Endothelial cell of umbilical vein (primary cell): ENCODE results near the gene PRKCB. TPM values are rescaled to one million over a fixed set of nuclear protein-coding genes. Genes with fewer than 3 reads are reported as not detected.

ENCODE experiments used
- BruUV-seq: library from RNA; stranded (reverse); fragments of 400-500 nt; replicated peaks from 2 replicates; lab custom pipeline; 2021; lab: Mats Ljungman, UMichigan
- CTCF ChIA-PET: fragments of 300-600, 350-600 bp; sonication (Branson Sonifier 250); formaldehyde crosslinking; loops from one replicate; lab custom pipeline; 2021; ENCODE audit warnings: antibody characterized with exemption, inconsistent platforms; lab: Charles Lee
- POLR2A ChIA-PET: fragments of 300-600, 350-600 bp; sonication (Branson Sonifier 250); formaldehyde crosslinking; loops from one replicate; lab custom pipeline; 2021; ENCODE audit warnings: antibody characterized with exemption, inconsistent platforms; lab: Charles Lee
- DNase-seq: peaks from one replicate; pipeline ENCODE4 v3.0.0-alpha.2; 2011; ENCODE audit warnings: low read depth, low spot score
- FAIRE-seq: peaks from 2 replicates; lab custom pipeline; 2011; peaks lifted over from hg19 to GRCh38; lab: Jason Lieb, UNC
- H2AFZ ChIP-seq: 2 replicates; pipeline ENCODE4 v1.6.0; 2012; ENCODE audit warnings: low read depth, low read length, control low read depth, inconsistent platforms
- H3K27ac ChIP-seq: 2 replicates; pipeline ENCODE4 v1.5.1; 2011; ENCODE audit warnings: low read depth, mild to moderate bottlenecking, control low read depth, low read length, moderate library complexity; ENCODE audit not compliant: insufficient read depth
- H3K27me3 ChIP-seq, 2 experiments: 2 replicates each; pipeline versions ENCODE4 v1.6.0 to v1.6.1; 2011; ENCODE audit warnings: low read length in 2 of 2, mixed read lengths in 1 of 2; ENCODE audit not compliant: control insufficient read depth in 2 of 2, insufficient read depth in 2 of 2
- H3K36me3 ChIP-seq, 2 experiments: 2 replicates in 1 of 2; 3 replicates in 1 of 2; pipeline ENCODE4 v1.5.1; 2011; ENCODE audit warnings: low read length in 2 of 2, mild to moderate bottlenecking in 1 of 2, moderate library complexity in 1 of 2; ENCODE audit not compliant: control insufficient read depth in 2 of 2, insufficient read depth in 2 of 2; ENCODE audit errors: extremely low read depth in 1 of 2
- H3K4me1 ChIP-seq: 3 replicates; pipeline ENCODE4 v1.5.1; 2011; ENCODE audit warnings: mild to moderate bottlenecking, low read length; ENCODE audit not compliant: control insufficient read depth, insufficient read depth; ENCODE audit errors: extremely low read depth
- H3K4me2 ChIP-seq: 2 replicates; pipeline ENCODE4 v1.6.1; 2011; ENCODE audit warnings: low read length, control low read depth, mixed read lengths; ENCODE audit not compliant: insufficient read depth
- H3K4me3 ChIP-seq, 3 experiments: fragments of 200-600 bp in 1 of 3; sonication (generic), shearing (Covaris generic) in 1 of 3; replicated peaks in 1 of 3; 2 replicates each; pipeline ENCODE4 v1.5.1; 2011 to 2016; ENCODE audit warnings: control low read depth in 3 of 3, low read length in 3 of 3, mild to moderate bottlenecking in 2 of 3, inconsistent platforms in 1 of 3, low read depth in 1 of 3, moderate library complexity in 1 of 3; ENCODE audit not compliant: insufficient read depth in 1 of 3
- H3K79me2 ChIP-seq: 2 replicates; pipeline ENCODE4 v1.6.0; 2012; ENCODE audit warnings: low read length, inconsistent platforms; ENCODE audit not compliant: control insufficient read depth, insufficient read depth
- H3K9ac ChIP-seq: replicated peaks from 2 replicates; pipeline ENCODE3; 2011; ENCODE audit warnings: low read length, control low read depth; ENCODE audit not compliant: insufficient read depth; ENCODE audit errors: extremely low read depth
- H3K9me1 ChIP-seq: replicated peaks from 3 replicates; pipeline ENCODE4 v1.6.0; 2011; ENCODE audit warnings: mild to moderate bottlenecking, low read length; ENCODE audit not compliant: control insufficient read depth, insufficient read depth; ENCODE audit errors: extremely low read depth
- H3K9me3 ChIP-seq: replicated peaks from 2 replicates; pipeline ENCODE4 v1.5.1; 2012; ENCODE audit warnings: low read length, inconsistent platforms; ENCODE audit not compliant: control insufficient read depth, insufficient read depth
- H4K20me1 ChIP-seq: replicated peaks from 2 replicates; pipeline ENCODE3; 2011; ENCODE audit warnings: mild to moderate bottlenecking, low read length; ENCODE audit not compliant: control insufficient read depth, insufficient read depth; ENCODE audit errors: extremely low read depth
- EZH2 ChIP-seq: IDR thresholded peaks from 2 replicates; pipeline ENCODE4 v1.6.1; 2012; ENCODE audit warnings: borderline replicate concordance, low read depth, mild to moderate bottlenecking, moderate library complexity, low read length, inconsistent platforms; ENCODE audit not compliant: severe bottlenecking
- FOS ChIP-seq: IDR thresholded peaks from 2 replicates; pipeline ENCODE4 v1.6.1; 2011; ENCODE audit warnings: mild to moderate bottlenecking, low read length, moderate library complexity, borderline replicate concordance; ENCODE audit not compliant: insufficient read depth
- GATA2 ChIP-seq: IDR thresholded peaks from 2 replicates; pipeline ENCODE4 v1.7.0; 2011; ENCODE audit warnings: low read depth, mild to moderate bottlenecking, moderate library complexity, mixed read lengths, low read length; ENCODE audit not compliant: insufficient read length, insufficient read depth
- JUN ChIP-seq: IDR thresholded peaks from 2 replicates; pipeline ENCODE4 v1.6.1; 2011; ENCODE audit warnings: borderline replicate concordance, low read depth; ENCODE audit not compliant: insufficient read length, insufficient read depth
- MYC ChIP-seq: IDR thresholded peaks from one replicate; pipeline ENCODE4 v1.6.1; 2011; ENCODE audit warnings: mild to moderate bottlenecking, low read depth, low read length
- POLR2A ChIP-seq: IDR thresholded peaks from 2 replicates; pipeline ENCODE4 v1.6.1; 2012; ENCODE audit warnings: low read depth, mild to moderate bottlenecking, control low read depth, low read length
- POLR2AphosphoS5 ChIP-seq: IDR thresholded peaks from 2 replicates; pipeline ENCODE4 v1.6.1; 2012; ENCODE audit warnings: low read depth, mild to moderate bottlenecking, control low read depth, low read length, moderate library complexity; ENCODE audit not compliant: insufficient read depth
- dilution Hi-C: fragments of 300-500 bp; cut with MboI; formaldehyde crosslinking; loops from one replicate; pipeline ENCODE4 v1.15.0; 2019; ENCODE audit warnings: low sequenced_read_pairs; ENCODE audit not compliant: extremely low pct_ligation_motif_present
- intact Hi-C: fragments of 100-400 bp; cut with micrococcal nuclease; formaldehyde crosslinking; loops from one replicate; pipeline ENCODE4 v1.10.0; 2022
- polyA plus RNA-seq, 4 experiments: library from polyadenylated mRNA; depleted of rRNA in 3 of 4; stranded (reverse) in 3 of 4; unstranded in 1 of 4; fragments of >200 nt; gene quantifications; 2 replicates each; pipeline versions ENCODE4 v1.2.1 to v1.2.3, GENCODE V29; 2011 to 2012; ENCODE audit warnings: missing spikeins in 1 of 4
- total RNA-seq: library from RNA; stranded (reverse); gene quantifications from 2 replicates; pipeline ENCODE4 v1.2.3, GENCODE V29; 2021
- TF ChIP-seq, protein P1 (sequence below): IDR thresholded peaks from 2 replicates; pipeline ENCODE4 v1.6.1; 2011; ENCODE audit not compliant: insufficient read depth, insufficient read length
- TF ChIP-seq, protein P2 (sequence below), 2 donors: IDR thresholded peaks; 1 replicate in 1 of 2; 2 replicates in 1 of 2; pipeline ENCODE4 v1.5.1; 2011; ENCODE audit warnings: low read length in 2 of 2, mild to moderate bottlenecking in 2 of 2, moderate library complexity in 2 of 2, control low read depth in 1 of 2, inconsistent platforms in 1 of 2, low read depth in 1 of 2; ENCODE audit not compliant: insufficient read depth in 1 of 2; ENCODE audit errors: extremely low read depth in 1 of 2

Gene PRKCB
- total and polyA plus RNA-seq, 2 donors (not counting 3 experiments of a cell fraction or from before 2014, with no cell fraction given) = 0.01 TPM; not detected in 1

DNA sequence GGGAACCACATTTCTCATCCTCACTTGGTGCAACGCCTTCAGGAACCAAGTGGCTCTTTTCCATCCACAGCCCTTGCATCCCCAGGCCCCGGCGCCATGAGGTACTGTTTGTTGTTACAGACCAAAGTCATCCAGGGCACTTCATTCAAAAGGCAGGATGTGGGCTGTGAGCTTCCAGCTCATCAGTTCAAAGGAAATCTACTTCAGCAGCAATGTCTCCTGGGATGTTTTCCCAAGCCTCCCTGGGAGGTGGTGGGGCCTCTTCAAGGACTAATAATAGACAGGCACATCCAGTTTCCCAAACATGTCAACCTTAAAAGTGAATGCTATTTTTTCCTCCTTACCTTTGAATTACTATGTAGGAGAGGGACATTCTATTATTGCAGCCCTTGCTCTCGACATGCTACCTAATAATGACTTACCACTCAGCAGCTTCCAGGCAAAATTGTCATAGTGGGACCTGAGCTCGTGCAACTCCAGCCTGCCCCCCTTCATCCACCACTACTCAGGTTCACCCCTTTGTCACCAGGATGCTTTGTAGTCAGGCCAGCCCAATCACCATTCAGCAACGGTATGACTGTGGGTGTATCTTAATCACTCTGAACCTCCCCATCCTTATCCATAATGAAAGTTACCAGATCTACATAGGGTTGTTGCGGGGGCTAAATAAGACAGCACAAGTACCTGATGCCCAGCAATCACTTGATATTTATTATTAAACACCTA lies 1.7 kb upstream of the PRKCB start:
- BruUV-seq = no TSS peak
- CTCF ChIA-PET = interaction anchor here (1.5 to 1.8 kb wide), 2 partner anchors 237 to 671 kb away, joined by 3 to 4 read pairs; no protein-coding TSS in a partner anchor
- Histone ChIP-seq H3K27me3 (peaks cover 19 to 39% of the 10 kb centered on the region in 2 experiments), H3K4me2 (no peak overlapping the region), H3K36me3 (no peaks in the 10 kb centered on the region), H4K20me1 (no peaks in the 10 kb centered on the region), H3K9me1 (no peaks in the 10 kb centered on the region), H3K79me2 (no peaks in the 10 kb centered on the region), H3K9ac (no peak overlapping the region), H2AFZ (no peak overlapping the region), H3K27ac (no peak overlapping the region), H3K9me3 (no peaks in the 10 kb centered on the region), H3K4me1 (no peaks in the 10 kb centered on the region), H3K4me3 (no peak overlapping the region)
- POLR2A ChIA-PET = no interaction called here
- TF ChIP-seq, protein P1, sequence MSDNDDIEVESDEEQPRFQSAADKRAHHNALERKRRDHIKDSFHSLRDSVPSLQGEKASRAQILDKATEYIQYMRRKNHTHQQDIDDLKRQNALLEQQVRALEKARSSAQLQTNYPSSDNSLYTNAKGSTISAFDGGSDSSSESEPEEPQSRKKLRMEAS = no peak
- no peak for TF ChIP-seq POLR2A
- TF ChIP-seq, protein P2, sequence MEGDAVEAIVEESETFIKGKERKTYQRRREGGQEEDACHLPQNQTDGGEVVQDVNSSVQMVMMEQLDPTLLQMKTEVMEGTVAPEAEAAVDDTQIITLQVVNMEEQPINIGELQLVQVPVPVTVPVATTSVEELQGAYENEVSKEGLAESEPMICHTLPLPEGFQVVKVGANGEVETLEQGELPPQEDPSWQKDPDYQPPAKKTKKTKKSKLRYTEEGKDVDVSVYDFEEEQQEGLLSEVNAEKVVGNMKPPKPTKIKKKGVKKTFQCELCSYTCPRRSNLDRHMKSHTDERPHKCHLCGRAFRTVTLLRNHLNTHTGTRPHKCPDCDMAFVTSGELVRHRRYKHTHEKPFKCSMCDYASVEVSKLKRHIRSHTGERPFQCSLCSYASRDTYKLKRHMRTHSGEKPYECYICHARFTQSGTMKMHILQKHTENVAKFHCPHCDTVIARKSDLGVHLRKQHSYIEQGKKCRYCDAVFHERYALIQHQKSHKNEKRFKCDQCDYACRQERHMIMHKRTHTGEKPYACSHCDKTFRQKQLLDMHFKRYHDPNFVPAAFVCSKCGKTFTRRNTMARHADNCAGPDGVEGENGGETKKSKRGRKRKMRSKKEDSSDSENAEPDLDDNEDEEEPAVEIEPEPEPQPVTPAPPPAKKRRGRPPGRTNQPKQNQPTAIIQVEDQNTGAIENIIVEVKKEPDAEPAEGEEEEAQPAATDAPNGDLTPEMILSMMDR (IDR thresholded peaks at IDR 0.05; ENCODE audit: extremely low read depth in 1 of 2, insufficient read depth in 1 of 2, low read depth in 1 of 2, low read length in 2 of 2) = no peak
- no peak for TF ChIP-seq JUN
- TF ChIP-seq POLR2AphosphoS5 = no peak
- TF ChIP-seq FOS = no peak
- TF ChIP-seq MYC = no peak
- no peak for TF ChIP-seq GATA2
- no peak for TF ChIP-seq EZH2
- dilution Hi-C loops (no loop called here), intact Hi-C loops (no loop called here)
- FAIRE-seq = no peak
- DNase-seq = no peak
